ENCODE results near the gene POLR1C.

DNA sequence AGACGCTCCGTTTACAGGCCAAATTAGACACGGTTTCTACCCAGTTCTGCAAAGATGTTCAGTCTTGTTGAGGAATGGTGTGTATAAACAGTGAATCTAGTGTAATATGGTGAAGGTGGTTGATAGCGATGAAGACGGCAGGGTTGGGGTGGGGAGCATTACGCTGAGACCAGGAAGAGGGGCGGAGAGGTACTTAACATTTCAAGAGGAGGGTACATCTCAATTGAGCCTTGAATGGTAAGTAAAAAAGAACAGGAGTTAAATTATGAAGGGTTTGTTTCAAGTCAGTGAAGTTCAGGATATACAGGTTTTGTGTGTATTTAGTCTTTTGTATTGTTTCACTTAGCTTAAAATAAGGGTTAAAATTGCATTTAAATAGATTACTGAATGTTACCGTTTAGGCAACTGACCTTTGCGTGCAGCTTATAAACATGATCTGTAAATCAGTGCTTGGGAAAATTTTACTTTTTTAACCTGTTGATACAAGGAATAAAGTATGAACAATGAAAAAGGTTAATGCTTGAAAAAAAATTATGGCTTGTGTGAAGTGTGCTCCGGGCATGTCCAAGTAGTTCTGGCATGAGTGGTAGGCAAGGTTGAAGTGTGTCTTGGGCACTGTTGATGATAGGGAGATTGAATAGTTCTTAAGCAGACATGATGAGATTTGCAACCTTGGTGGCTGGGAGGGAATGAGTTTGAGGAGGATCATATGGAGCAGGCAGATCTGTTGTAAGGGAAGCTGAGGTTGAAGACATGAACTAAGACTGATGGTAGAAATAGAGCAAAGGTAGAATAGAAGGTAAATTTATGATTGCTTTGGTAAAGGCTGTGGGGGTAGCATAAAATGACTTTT is 842 bp downstream of the POLR1C start:
- TF ChIP-seq, protein P1, sequence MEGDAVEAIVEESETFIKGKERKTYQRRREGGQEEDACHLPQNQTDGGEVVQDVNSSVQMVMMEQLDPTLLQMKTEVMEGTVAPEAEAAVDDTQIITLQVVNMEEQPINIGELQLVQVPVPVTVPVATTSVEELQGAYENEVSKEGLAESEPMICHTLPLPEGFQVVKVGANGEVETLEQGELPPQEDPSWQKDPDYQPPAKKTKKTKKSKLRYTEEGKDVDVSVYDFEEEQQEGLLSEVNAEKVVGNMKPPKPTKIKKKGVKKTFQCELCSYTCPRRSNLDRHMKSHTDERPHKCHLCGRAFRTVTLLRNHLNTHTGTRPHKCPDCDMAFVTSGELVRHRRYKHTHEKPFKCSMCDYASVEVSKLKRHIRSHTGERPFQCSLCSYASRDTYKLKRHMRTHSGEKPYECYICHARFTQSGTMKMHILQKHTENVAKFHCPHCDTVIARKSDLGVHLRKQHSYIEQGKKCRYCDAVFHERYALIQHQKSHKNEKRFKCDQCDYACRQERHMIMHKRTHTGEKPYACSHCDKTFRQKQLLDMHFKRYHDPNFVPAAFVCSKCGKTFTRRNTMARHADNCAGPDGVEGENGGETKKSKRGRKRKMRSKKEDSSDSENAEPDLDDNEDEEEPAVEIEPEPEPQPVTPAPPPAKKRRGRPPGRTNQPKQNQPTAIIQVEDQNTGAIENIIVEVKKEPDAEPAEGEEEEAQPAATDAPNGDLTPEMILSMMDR (conservative IDR thresholded peaks at IDR 0.05; ENCODE audit: low read depth, low read length) = no peak
- TF ChIP-seq EZH2 (IDR thresholded peaks at IDR 0.05; ENCODE audit: borderline replicate concordance, low read depth, low read length, poor library complexity, severe bottlenecking) = no peak

Data from A673 (cell line).